HepG2 (cell line): ENCODE results near the gene TTLL1. TPM values are rescaled to one million over a fixed set of nuclear protein-coding genes. Genes with fewer than 3 reads are reported as not detected.

Experiments used
- CCDC6 ChIP-seq: sonication (generic); formaldehyde crosslinking; IDR thresholded peaks from 2 replicates; pipeline ENCODE4 v1.8.1; 2022; ENCODE audit warnings: mild to moderate bottlenecking, missing genetic modification reagents, moderate library complexity
- CEBPB ChIP-seq: IDR thresholded peaks from 2 replicates; pipeline ENCODE4 v1.6.1; 2011; ENCODE audit warnings: low read depth, low read length, improper control_type of control experiment, borderline replicate concordance
- DNMT1 ChIP-seq: sonication (generic); formaldehyde crosslinking; IDR thresholded peaks from 2 replicates; pipeline ENCODE4 v1.5.1; 2020; ENCODE audit warnings: mild to moderate bottlenecking, missing genetic modification reagents
- DRAP1 ChIP-seq: IDR thresholded peaks from 2 replicates; pipeline ENCODE4 v1.6.1; 2016; ENCODE audit warnings: missing genetic modification reagents, missing compliant biosample characterization
- EED ChIP-seq: sonication (generic); formaldehyde crosslinking; IDR thresholded peaks from 2 replicates; pipeline ENCODE4 v1.5.0; 2020; ENCODE audit warnings: mild to moderate bottlenecking, missing genetic modification reagents
- FOXA3 ChIP-seq: IDR thresholded peaks from 2 replicates; pipeline ENCODE4 v1.6.1; 2016; ENCODE audit warnings: missing genetic modification reagents, missing compliant biosample characterization
- FOXK2 ChIP-seq: fragments of 450-650 bp; IDR thresholded peaks from 2 replicates; pipeline ENCODE4 v1.6.1; 2016
- FOXO1 ChIP-seq: sonication (generic); formaldehyde crosslinking; IDR thresholded peaks from 2 replicates; pipeline ENCODE4 v1.4.0; 2020; ENCODE audit warnings: missing genetic modification reagents
- FOXP4 ChIP-seq: sonication (generic); formaldehyde crosslinking; IDR thresholded peaks from 2 replicates; pipeline ENCODE4 v1.4.0; 2020; ENCODE audit warnings: missing genetic modification reagents
- GFI1 ChIP-seq: sonication (generic); formaldehyde crosslinking; IDR thresholded peaks from 2 replicates; pipeline ENCODE4 v1.5.0; 2020; ENCODE audit warnings: missing genetic modification reagents, mild to moderate bottlenecking, borderline replicate concordance
- HNF4A ChIP-seq: sonication (generic); formaldehyde crosslinking; IDR thresholded peaks from 2 replicates; pipeline ENCODE4 v1.4.0; 2020; ENCODE audit warnings: missing genetic modification reagents
- HNRNPH1 ChIP-seq: fragments of 200-400 bp; formaldehyde crosslinking; optimal IDR thresholded peaks from 2 replicates; pipeline ENCODE3; 2017; ENCODE audit warnings: mild to moderate bottlenecking, low read depth, low read length
- IRF1 ChIP-seq: sonication (generic); formaldehyde crosslinking; IDR thresholded peaks from 2 replicates; pipeline ENCODE4 v1.4.0; 2020; ENCODE audit warnings: low read depth, mild to moderate bottlenecking, missing genetic modification reagents
- KLF13 ChIP-seq: sonication (generic); formaldehyde crosslinking; IDR thresholded peaks from 2 replicates; pipeline ENCODE4 v1.4.0; 2020; ENCODE audit warnings: mild to moderate bottlenecking, missing genetic modification reagents
- KLF16 ChIP-seq, 2 experiments: sonication (generic) in 1 of 2; formaldehyde crosslinking in 1 of 2; IDR thresholded peaks; 2 replicates each; pipeline versions ENCODE4 v1.6.1 to v1.8.0; 2016 to 2023; ENCODE audit warnings: missing genetic modification reagents in 2 of 2, missing compliant biosample characterization in 1 of 2
- MIXL1 ChIP-seq: IDR thresholded peaks from 2 replicates; pipeline ENCODE4 v1.6.1; 2016
- NBN ChIP-seq: fragments of 450-650 bp; conservative IDR thresholded peaks from 2 replicates; pipeline ENCODE4 v1.6.1; 2017
- NRL ChIP-seq: sonication (generic); formaldehyde crosslinking; IDR thresholded peaks from 2 replicates; pipeline ENCODE4 v1.5.0; 2020; ENCODE audit warnings: missing genetic modification reagents, mild to moderate bottlenecking, moderate library complexity, borderline replicate concordance
- PAF1 ChIP-seq: IDR thresholded peaks from 2 replicates; pipeline ENCODE4 v1.6.1; 2016; ENCODE audit warnings: missing genetic modification reagents, missing compliant biosample characterization
- PCBP1 ChIP-seq: fragments of 200-400 bp; formaldehyde crosslinking; IDR thresholded peaks from 2 replicates; pipeline ENCODE4 v1.6.1; 2017; ENCODE audit warnings: mild to moderate bottlenecking, low read depth, low read length, borderline replicate concordance
- SATB2 ChIP-seq: sonication (generic); formaldehyde crosslinking; IDR thresholded peaks from 2 replicates; pipeline ENCODE4 v1.5.0; 2020; ENCODE audit warnings: missing genetic modification reagents
- SMAD1 ChIP-seq: sonication (generic); formaldehyde crosslinking; IDR thresholded peaks from 2 replicates; pipeline ENCODE4 v1.4.0; 2020; ENCODE audit warnings: missing genetic modification reagents, low read depth, mild to moderate bottlenecking, borderline replicate concordance
- SOX13 ChIP-seq, 3 experiments: fragments of 450-650 bp in 1 of 3; sonication (generic) in 1 of 3; formaldehyde crosslinking in 1 of 3; IDR thresholded peaks in 2 of 3; conservative IDR thresholded peaks in 1 of 3; 2 replicates each; pipeline versions ENCODE4 v1.5.0 to v1.6.1; 2016 to 2020; ENCODE audit warnings: antibody characterized with exemption in 1 of 3, mild to moderate bottlenecking in 1 of 3, missing compliant biosample characterization in 1 of 3, missing genetic modification reagents in 1 of 3, moderate library complexity in 1 of 3
- STAT5B ChIP-seq: sonication (generic); formaldehyde crosslinking; IDR thresholded peaks from 2 replicates; pipeline ENCODE4 v1.4.0; 2020; ENCODE audit warnings: missing genetic modification reagents
- TEAD3 ChIP-seq: optimal IDR thresholded peaks from 2 replicates; pipeline ENCODE3; 2016; ENCODE audit warnings: borderline replicate concordance
- TEF ChIP-seq: sonication (generic); formaldehyde crosslinking; IDR thresholded peaks from 2 replicates; pipeline ENCODE4 v1.5.0; 2020; ENCODE audit warnings: missing genetic modification reagents
- ZBTB3 ChIP-seq: sonication (generic); formaldehyde crosslinking; IDR thresholded peaks from 2 replicates; pipeline ENCODE4 v1.4.0; 2020; ENCODE audit warnings: low read depth, mild to moderate bottlenecking, moderate library complexity, missing genetic modification reagents, borderline replicate concordance
- ZNF296 ChIP-seq: sonication (generic); formaldehyde crosslinking; conservative IDR thresholded peaks from 2 replicates; pipeline ENCODE4 v1.5.0; 2020; ENCODE audit warnings: mild to moderate bottlenecking, missing genetic modification reagents
- ZNF576 ChIP-seq: sonication (generic); formaldehyde crosslinking; IDR thresholded peaks from 2 replicates; pipeline ENCODE4 v1.4.0; 2020; ENCODE audit warnings: mild to moderate bottlenecking, missing genetic modification reagents
- polyA plus RNA-seq, 8 experiments: library from polyadenylated mRNA; depleted of rRNA in 3 of 8; stranded (reverse) in 7 of 8; unstranded in 1 of 8; fragments of >200 nt; fragmentation: Illumina TruSeq in 4 of 8; extraction: Trizol in 4 of 8; gene quantifications; 2 replicates each; pipeline versions ENCODE4 v1.2.1 to v1.2.3, GENCODE V29; 2011 to 2016; ENCODE audit warnings: low read depth in 4 of 8, missing spikeins in 1 of 8, mixed read lengths in 1 of 8; ENCODE audit not compliant: insufficient read depth in 1 of 8
- total RNA-seq, 5 experiments: library from RNA; depleted of rRNA; stranded (reverse); fragments of >200 nt; fragmentation: Illumina TruSeq; extraction: Trizol; gene quantifications; 2 replicates each; pipeline ENCODE4 v1.2.3, GENCODE V29; 2016; ENCODE audit warnings: low read depth in 1 of 5

Gene TTLL1
- total and polyA plus RNA-seq, 2 of the 13 experiments (the other 11 are each of a cell fraction or from before 2014, with no cell fraction given): 1.6 to 5.3 TPM

GRCh38 chr22:43078522-43078921 lies 10.7 kb downstream of the TTLL1 start (continued):
- TF ChIP-seq ZNF576 (CRISPR knock-in tag) (no peak), STAT5B (CRISPR knock-in tag) (no peak), HNF4A (CRISPR knock-in tag) (peak; percentile 74), GFI1 (CRISPR knock-in tag) (peak; percentile 61; the same call in 1 of the 2 replicates), KLF16 (CRISPR knock-in tag; IDR thresholded peaks at IDR 0.05) (no peak), KLF13 (CRISPR knock-in tag) (no peak), NRL (CRISPR knock-in tag) (no peak), NBN (no peak), FOXK2 (peak; percentile 47; the same call in 1 of the 2 replicates), PAF1 (no peak), SATB2 (CRISPR knock-in tag) (no peak), IRF1 (CRISPR knock-in tag) (no peak), CCDC6 (CRISPR knock-in tag) (no peak), FOXO1 (CRISPR knock-in tag) (peak; percentile 78), EED (CRISPR knock-in tag) (no peak), HNRNPH1 (no peak), FOXA3 (peak; percentile 75), ZBTB3 (no peak), TEF (no peak), PCBP1 (no peak), MIXL1 (no peak), CEBPB (peak; percentile 65; the same call in 1 of the 2 replicates), SOX13 (IDR thresholded peaks at IDR 0.05) (0 out of 2 replicates have a peak, but pooled peaks have one; percentile 29), SOX13 (CRISPR knock-in tag; conservative IDR thresholded peaks at IDR 0.05 in 1 of 2, IDR thresholded peaks at IDR 0.05 in 1 of 2) (peak in 1 of 2 experiments; percentile 70; a peak in 1 of 4 replicates), DRAP1 (CRISPR knock-in tag) (no peak), ZNF296 (CRISPR knock-in tag) (no peak), SMAD1 (CRISPR knock-in tag) (no peak), DNMT1 (CRISPR knock-in tag) (no peak), TEAD3 (peak; percentile 52), FOXP4 (CRISPR knock-in tag) (peak; percentile 84)
